UCSD-AML1 (cell line): ENCODE measurements around the gene NPIPB13.
"Not testable (repeated sequence)": the region's sequence is repeated elsewhere in the genome, so short reads cannot be mapped to it uniquely, and the experiment has no call there.

Experiments used
- DNase-seq: peaks from one replicate; lab custom pipeline; 2025; ENCODE audit not compliant: unreplicated experiment; lab: John Stamatoyannopoulos, UW

The NPIPB13 gene

GRCh38 chr16:30248379-30248778, at the start of gene NPIPB13:
NPIPB13 (minus strand) TSS chr16:30248479; CDS start chr16:30245573, 2,906 bp downstream.
- DNase-seq, result not testable (repeated sequence)

GRCh38 chr16:30282357-30282756, 34.1 kb upstream of the NPIPB13 start:
- not testable (repeated sequence) for DNase-seq

GRCh38 chr16:30278523-30278922, 30.2 kb upstream of the NPIPB13 start:
- DNase-seq, result not testable (repeated sequence)

- not testable (repeated sequence) for DNase-seq
These were observed 31.2 kb downstream of the NPIPB13 start for GRCh38 chr16:30217082-30217481.

GRCh38 chr16:30211414-30211813, 36.9 kb downstream of the NPIPB13 start:
- DNase-seq, result not testable (repeated sequence)

GRCh38 chr16:30209032-30209431, 39.2 kb downstream of the NPIPB13 start:
- DNase-seq, result not testable (repeated sequence)

GRCh38 chr16:30207063-30207704, 41.1 kb downstream of the NPIPB13 start:
- DNase-seq, result not testable (repeated sequence)

GRCh38 chr16:30206252-30206651, 42.0 kb downstream of the NPIPB13 start:
- DNase-seq, result not testable (repeated sequence)

- DNase-seq, result not testable (repeated sequence)
These were observed 42.6 kb downstream of the NPIPB13 start for GRCh38 chr16:30205541-30206236.

GRCh38 chr16:30199608-30200343, 48.5 kb downstream of the NPIPB13 start:
- not testable (repeated sequence) for DNase-seq

- not testable (repeated sequence) for DNase-seq
These were observed 49.2 kb downstream of the NPIPB13 start, which contains the start of gene SULT1A3 for GRCh38 chr16:30199049-30199448. SULT1A3 (plus strand) TSS chr16:30199255; CDS start chr16:30200729, 1,474 bp downstream.
